Head of caudate nucleus (tissue), 42 donors: ENCODE measurements around the gene SBF2.

ENCODE experiments used
- DNase-seq, 42 donors: peaks; one replicate each; pipeline versions ENCODE4 v3.0.0 to v3.0.0-alpha.2; 2020 to 2021; ENCODE audit warnings: mixed read lengths in 7 of 42
- intact Hi-C: fragments of 100-400 bp; cut with DNase I; formaldehyde crosslinking; loops from one replicate; pipeline ENCODE4 v1.15.0; 2022

The SBF2 gene

GRCh38 chr11:9861860-9862725, 431.9 kb downstream of the SBF2 start:
- DNase-seq, result peak in 38 of 42 donors; percentile 7 to 78 (median 42)
- intact Hi-C loops, result no loop called here

- intact Hi-C loops, result no loop called here
- no peak for DNase-seq
These were observed 434.3 kb downstream of the SBF2 start for GRCh38 chr11:9859554-9860305.

GRCh38 chr11:9858822-9859221, 435.2 kb downstream of the SBF2 start:
- intact Hi-C loops, result no loop called here
- DNase-seq, result no peak

- DNase-seq, result no peak
- intact Hi-C loops, result no loop called here
These were observed 435.8 kb downstream of the SBF2 start for GRCh38 chr11:9858218-9858617.

GRCh38 chr11:9855579-9856287, 438.3 kb downstream of the SBF2 start:
- intact Hi-C loops, result no loop called here
- DNase-seq, result no peak

GRCh38 chr11:9853929-9854552, 440.0 kb downstream of the SBF2 start:
- intact Hi-C loops, result no loop called here
- no peak for DNase-seq

- DNase-seq, result no peak
- intact Hi-C loops, result no loop called here
These were observed 441.6 kb downstream of the SBF2 start for GRCh38 chr11:9852465-9852864.

- DNase-seq, result no peak
- intact Hi-C loops, result no loop called here
These were observed 442.7 kb downstream of the SBF2 start for GRCh38 chr11:9851366-9851765.

- intact Hi-C loops, result no loop called here
- no peak for DNase-seq
These were observed 443.7 kb downstream of the SBF2 start for GRCh38 chr11:9850224-9850895.

- no peak for DNase-seq
- intact Hi-C loops, result no loop called here
These were observed 444.6 kb downstream of the SBF2 start for GRCh38 chr11:9849389-9849788.

GRCh38 chr11:9847636-9848035, 446.4 kb downstream of the SBF2 start:
- DNase-seq, result no peak
- intact Hi-C loops, result no loop called here

- intact Hi-C loops, result no loop called here
These were observed 451.1 kb downstream of the SBF2 start for GRCh38 chr11:9842923-9843322.

GRCh38 chr11:9840460-9841004, 453.5 kb downstream of the SBF2 start:
- DNase-seq, result no peak
- intact Hi-C loops, result no loop called here

More at GRCh38 chr11:9842923-9843322, 451.1 kb downstream of the SBF2 start:
- no peak for DNase-seq

GRCh38 chr11:9839550-9839949, 454.5 kb downstream of the SBF2 start:
- intact Hi-C loops, result no loop called here
- no peak for DNase-seq

GRCh38 chr11:9838961-9839360, 455.1 kb downstream of the SBF2 start:
- DNase-seq, result no peak
- intact Hi-C loops, result no loop called here

- no peak for DNase-seq
- intact Hi-C loops, result no loop called here
These were observed 455.8 kb downstream of the SBF2 start for GRCh38 chr11:9838229-9838628.

GRCh38 chr11:9834291-9834690, 459.7 kb downstream of the SBF2 start:
- intact Hi-C loops, result no loop called here
- no peak for DNase-seq

- no peak for DNase-seq
- intact Hi-C loops, result no loop called here
These were observed 462.9 kb downstream of the SBF2 start for GRCh38 chr11:9831122-9831521.

GRCh38 chr11:9827708-9828107, 466.3 kb downstream of the SBF2 start:
- no peak for DNase-seq
- intact Hi-C loops, result no loop called here
